Esophagus muscularis mucosa (tissue), 3 donors: ENCODE results near the gene DCST2.

Experiments
- POLR2AphosphoS5 ChIP-seq, 2 donors: sonication (generic); formaldehyde crosslinking; IDR thresholded peaks; one replicate each; pipeline ENCODE4 v1.6.1; 2017; ENCODE audit warnings: antibody characterized with exemption in 2 of 2
- TF ChIP-seq, protein P1 (sequence below), 3 experiments: fragments of 200-600 bp in 2 of 3; fragments of 450-650 bp in 1 of 3; sonication (generic) in 2 of 3; IDR thresholded peaks; one replicate each; pipeline ENCODE4 v1.5.1; 2017 to 2019; ENCODE audit warnings: antibody characterized with exemption in 3 of 3, mild to moderate bottlenecking in 2 of 3, moderate library complexity in 1 of 3

DNA sequence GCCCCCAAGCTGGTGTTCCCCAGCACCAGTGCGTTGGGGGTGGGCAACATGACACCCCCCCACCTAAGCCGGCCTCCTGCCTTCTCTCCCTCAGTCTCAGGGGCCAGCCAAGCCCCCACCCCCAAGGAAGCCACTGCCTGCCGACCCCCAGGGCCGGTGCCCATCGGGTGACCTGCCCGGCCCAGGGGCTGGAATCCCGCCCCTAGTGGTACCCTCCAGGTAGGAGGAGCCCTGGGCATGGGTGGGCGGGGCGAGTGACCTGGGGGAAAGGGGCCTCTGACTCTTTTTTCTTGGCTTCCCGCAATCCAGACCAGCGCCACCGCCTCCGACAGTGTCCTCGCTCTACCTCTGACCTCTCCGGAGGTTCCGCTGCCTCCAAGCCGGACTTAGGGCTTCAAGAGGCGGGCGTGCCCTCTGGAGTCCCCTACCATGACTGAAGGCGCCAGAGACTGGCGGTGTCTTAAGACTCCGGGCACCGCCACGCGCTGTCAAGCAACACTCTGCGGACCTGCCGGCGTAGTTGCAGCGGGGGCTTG lies 28.6 kb upstream of the DCST2 start:
- TF ChIP-seq, protein P1, sequence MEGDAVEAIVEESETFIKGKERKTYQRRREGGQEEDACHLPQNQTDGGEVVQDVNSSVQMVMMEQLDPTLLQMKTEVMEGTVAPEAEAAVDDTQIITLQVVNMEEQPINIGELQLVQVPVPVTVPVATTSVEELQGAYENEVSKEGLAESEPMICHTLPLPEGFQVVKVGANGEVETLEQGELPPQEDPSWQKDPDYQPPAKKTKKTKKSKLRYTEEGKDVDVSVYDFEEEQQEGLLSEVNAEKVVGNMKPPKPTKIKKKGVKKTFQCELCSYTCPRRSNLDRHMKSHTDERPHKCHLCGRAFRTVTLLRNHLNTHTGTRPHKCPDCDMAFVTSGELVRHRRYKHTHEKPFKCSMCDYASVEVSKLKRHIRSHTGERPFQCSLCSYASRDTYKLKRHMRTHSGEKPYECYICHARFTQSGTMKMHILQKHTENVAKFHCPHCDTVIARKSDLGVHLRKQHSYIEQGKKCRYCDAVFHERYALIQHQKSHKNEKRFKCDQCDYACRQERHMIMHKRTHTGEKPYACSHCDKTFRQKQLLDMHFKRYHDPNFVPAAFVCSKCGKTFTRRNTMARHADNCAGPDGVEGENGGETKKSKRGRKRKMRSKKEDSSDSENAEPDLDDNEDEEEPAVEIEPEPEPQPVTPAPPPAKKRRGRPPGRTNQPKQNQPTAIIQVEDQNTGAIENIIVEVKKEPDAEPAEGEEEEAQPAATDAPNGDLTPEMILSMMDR (IDR thresholded peaks at IDR 0.05) = no peak
- no peak for TF ChIP-seq POLR2AphosphoS5 (IDR thresholded peaks at IDR 0.05)
